PC-9 (cell line): Measurements from ENCODE around the gene TRIB2. TPM values are rescaled to one million over a fixed set of nuclear protein-coding genes. Genes with fewer than 3 reads are reported as not detected.
A peak's percentile ranks its signal among the peaks of the same experiment; 100 is the strongest.

Experiments
- BruUV-seq: library from RNA; stranded (reverse); fragments of 400-500 nt; replicated peaks from 2 replicates; lab custom pipeline; 2021; lab: Mats Ljungman, UMichigan
- CTCF ChIA-PET: fragments of 300-600 bp; sonication (Branson Sonifier 250); formaldehyde crosslinking; loops from one replicate; lab custom pipeline; 2022; ENCODE audit warnings: antibody characterized with exemption; lab: Charles Lee
- POLR2A ChIA-PET: fragments of 300-600 bp; sonication (Branson Sonifier 250); formaldehyde crosslinking; loops from one replicate; lab custom pipeline; 2022; ENCODE audit warnings: antibody characterized with exemption; ENCODE audit not compliant: unreplicated experiment; lab: Charles Lee
- DNase-seq, 2 experiments: peaks; one replicate each; pipeline versions ENCODE4 v3.0.0 to v3.0.0-alpha.2; 2015 to 2022; ENCODE audit warnings: mixed read lengths in 1 of 2
- H2AFZ ChIP-seq: fragments of 200-600 bp; sonication (generic); 2 replicates; pipeline ENCODE4 v1.8.1; 2017; ENCODE audit warnings: antibody characterized with exemption
- H3F3A ChIP-seq: fragments of 200-600 bp; sonication (generic); 2 replicates; pipeline ENCODE4 v1.8.1; 2017; ENCODE audit warnings: antibody characterized with exemption, mild to moderate bottlenecking, low read depth; ENCODE audit not compliant: insufficient read depth
- H3K27ac ChIP-seq: fragments of 200-600 bp; sonication (generic); 2 replicates; pipeline ENCODE4 v1.6.1; 2016; ENCODE audit warnings: mixed run types
- H3K27me3 ChIP-seq: fragments of 200-600 bp; sonication (generic); 2 replicates; pipeline ENCODE4 v1.6.1; 2016; ENCODE audit warnings: low read depth, mixed run types; ENCODE audit not compliant: insufficient read depth
- H3K36me3 ChIP-seq: fragments of 200-600 bp; sonication (generic); 2 replicates; pipeline ENCODE4 v1.6.1; 2016; ENCODE audit warnings: low read depth, mixed run types
- H3K4me1 ChIP-seq: fragments of 200-600 bp; sonication (generic); replicated peaks from 2 replicates; pipeline ENCODE4 v1.6.1; 2016; ENCODE audit warnings: mixed run types; ENCODE audit not compliant: insufficient read depth
- H3K4me2 ChIP-seq: fragments of 200-600 bp; sonication (generic); 2 replicates; pipeline ENCODE4 v1.6.1; 2017; ENCODE audit warnings: mixed run types
- H3K4me3 ChIP-seq: fragments of 200-600 bp; sonication (generic); 2 replicates; pipeline ENCODE4 v1.6.1; 2016; ENCODE audit warnings: mixed run types
- H3K79me2 ChIP-seq: fragments of 200-600 bp; sonication (generic); 2 replicates; pipeline ENCODE4 v1.6.1; 2017; ENCODE audit warnings: low read depth, mixed run types
- H3K9me2 ChIP-seq: fragments of 200-600 bp; sonication (generic); 2 replicates; pipeline ENCODE4 v1.8.1; 2017; ENCODE audit warnings: mild to moderate bottlenecking; ENCODE audit not compliant: insufficient read depth
- H3K9me3 ChIP-seq: fragments of 200-600 bp; sonication (generic); 2 replicates; pipeline ENCODE4 v1.8.1; 2016; ENCODE audit warnings: low read depth; ENCODE audit not compliant: insufficient read depth
- H4K20me1 ChIP-seq: fragments of 200-600 bp; sonication (generic); 2 replicates; pipeline ENCODE4 v1.8.1; 2017; ENCODE audit not compliant: insufficient read depth
- EZH2 ChIP-seq: fragments of 200-600 bp; sonication (generic); IDR thresholded peaks from 2 replicates; pipeline ENCODE4 v1.8.0; 2017; ENCODE audit warnings: antibody characterized with exemption, low read depth
- intact Hi-C: fragments of 100-400 bp; cut with micrococcal nuclease; formaldehyde crosslinking; loops from one replicate; pipeline ENCODE4 v1.10.0; 2022; ENCODE audit not compliant: unreplicated experiment
- total RNA-seq: library from RNA; stranded (reverse); gene quantifications from 2 replicates; pipeline ENCODE4 v1.2.3, GENCODE V29; 2021
- TF ChIP-seq, protein P1 (sequence below): fragments of 200-600 bp; sonication (generic); conservative IDR thresholded peaks from 2 replicates; pipeline ENCODE4 v1.6.1; 2017; ENCODE audit warnings: mixed run types, antibody characterized with exemption, mild to moderate bottlenecking, moderate library complexity

TRIB2 gene
- total RNA-seq, 1 experiment from 2014 or later: 18.9 TPM

DNA sequence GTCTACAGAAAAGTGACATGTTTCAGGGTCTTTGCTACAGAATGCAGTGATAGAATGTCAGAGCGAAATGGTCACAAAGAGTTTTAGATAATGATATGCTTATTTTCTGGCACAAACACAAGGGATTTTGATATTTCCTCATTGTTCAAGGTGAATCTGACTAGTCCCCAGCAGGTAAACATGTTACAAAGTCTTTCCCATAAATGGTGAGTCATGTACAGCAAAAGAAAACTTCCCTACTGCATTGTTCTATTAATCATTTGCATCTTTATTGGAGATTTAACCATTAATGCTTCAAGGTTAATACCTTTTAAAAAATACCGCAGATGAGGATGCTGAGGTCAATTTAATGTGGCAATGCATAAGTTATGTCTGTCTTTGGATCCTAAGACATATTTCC is 19.1 kb upstream of the TRIB2 start:
- peaks cover 33% of the 10 kb centered on the region for H3K4me1 ChIP-seq
- no peak overlapping the region for H3K4me3 ChIP-seq
- peak in 1 of 2 experiments; percentile 88 for DNase-seq
- no peaks in the 10 kb centered on the region for H4K20me1 ChIP-seq
- no peaks in the 10 kb centered on the region; the same call in 1 of the 2 replicates for H3K9me3 ChIP-seq
- H3K4me2 ChIP-seq: peak overlapping the region; percentile 21; the same call in 1 of the 2 replicates
- H3K9me2 ChIP-seq: no peaks in the 10 kb centered on the region; the same call in 1 of the 2 replicates
- no TSS peak for BruUV-seq
- TF ChIP-seq, protein P1, sequence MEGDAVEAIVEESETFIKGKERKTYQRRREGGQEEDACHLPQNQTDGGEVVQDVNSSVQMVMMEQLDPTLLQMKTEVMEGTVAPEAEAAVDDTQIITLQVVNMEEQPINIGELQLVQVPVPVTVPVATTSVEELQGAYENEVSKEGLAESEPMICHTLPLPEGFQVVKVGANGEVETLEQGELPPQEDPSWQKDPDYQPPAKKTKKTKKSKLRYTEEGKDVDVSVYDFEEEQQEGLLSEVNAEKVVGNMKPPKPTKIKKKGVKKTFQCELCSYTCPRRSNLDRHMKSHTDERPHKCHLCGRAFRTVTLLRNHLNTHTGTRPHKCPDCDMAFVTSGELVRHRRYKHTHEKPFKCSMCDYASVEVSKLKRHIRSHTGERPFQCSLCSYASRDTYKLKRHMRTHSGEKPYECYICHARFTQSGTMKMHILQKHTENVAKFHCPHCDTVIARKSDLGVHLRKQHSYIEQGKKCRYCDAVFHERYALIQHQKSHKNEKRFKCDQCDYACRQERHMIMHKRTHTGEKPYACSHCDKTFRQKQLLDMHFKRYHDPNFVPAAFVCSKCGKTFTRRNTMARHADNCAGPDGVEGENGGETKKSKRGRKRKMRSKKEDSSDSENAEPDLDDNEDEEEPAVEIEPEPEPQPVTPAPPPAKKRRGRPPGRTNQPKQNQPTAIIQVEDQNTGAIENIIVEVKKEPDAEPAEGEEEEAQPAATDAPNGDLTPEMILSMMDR: no peak
- intact Hi-C loops: no loop called here
- H3K79me2 ChIP-seq: no peaks in the 10 kb centered on the region
- peaks cover 23% of the 10 kb centered on the region for H3F3A ChIP-seq
- no peaks in the 10 kb centered on the region for H3K36me3 ChIP-seq
- H2AFZ ChIP-seq: no peak overlapping the region
- H3K27me3 ChIP-seq: no peaks in the 10 kb centered on the region
- H3K27ac ChIP-seq: peak overlapping the region; percentile 51
- ChIA-PET CTCF (no interaction called here), POLR2A (no interaction called here)

DNA sequence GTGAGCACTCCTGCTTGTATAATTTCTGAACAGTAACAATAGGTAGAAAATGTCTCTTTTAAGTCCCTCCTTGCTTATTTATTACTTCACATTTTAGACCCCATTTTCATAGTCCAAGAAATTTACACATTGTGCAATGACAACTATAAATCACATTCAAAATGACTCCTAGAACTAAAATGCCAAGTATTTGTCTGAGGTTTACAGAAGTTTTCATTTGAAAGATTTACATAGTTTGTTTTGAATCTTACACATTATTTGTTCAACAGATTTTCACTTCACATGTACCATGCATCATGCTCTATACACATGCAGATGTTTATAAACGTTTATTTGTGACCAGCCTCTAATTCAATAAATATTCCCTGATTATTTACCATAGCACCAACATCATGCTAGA is 15.7 kb upstream of the TRIB2 start:
- H2AFZ ChIP-seq: no peak overlapping the region
- no peak overlapping the region; the same call in 1 of the 2 replicates for H3K4me2 ChIP-seq
- ChIA-PET CTCF (no interaction called here), POLR2A (no interaction called here)
- peaks cover 49% of the 10 kb centered on the region for H3K4me1 ChIP-seq
- H3K9me2 ChIP-seq: no peaks in the 10 kb centered on the region
- peak overlapping the region; percentile 85; the same call in 1 of the 2 replicates for H3K27ac ChIP-seq
- no peak overlapping the region for H3K4me3 ChIP-seq
- BruUV-seq: no TSS peak
- no peaks in the 10 kb centered on the region for H3K79me2 ChIP-seq
- H3K27me3 ChIP-seq: no peaks in the 10 kb centered on the region
- H3K36me3 ChIP-seq: no peaks in the 10 kb centered on the region
- peaks cover 10% of the 10 kb centered on the region; the same call in 1 of the 2 replicates for H3K9me3 ChIP-seq
- TF ChIP-seq EZH2: no peak
- TF ChIP-seq, protein P1: no peak
- intact Hi-C loops: no loop called here
- peaks cover 34% of the 10 kb centered on the region for H3F3A ChIP-seq
- peak in 1 of 2 experiments; percentile 49 for DNase-seq
- H4K20me1 ChIP-seq: no peaks in the 10 kb centered on the region

DNA sequence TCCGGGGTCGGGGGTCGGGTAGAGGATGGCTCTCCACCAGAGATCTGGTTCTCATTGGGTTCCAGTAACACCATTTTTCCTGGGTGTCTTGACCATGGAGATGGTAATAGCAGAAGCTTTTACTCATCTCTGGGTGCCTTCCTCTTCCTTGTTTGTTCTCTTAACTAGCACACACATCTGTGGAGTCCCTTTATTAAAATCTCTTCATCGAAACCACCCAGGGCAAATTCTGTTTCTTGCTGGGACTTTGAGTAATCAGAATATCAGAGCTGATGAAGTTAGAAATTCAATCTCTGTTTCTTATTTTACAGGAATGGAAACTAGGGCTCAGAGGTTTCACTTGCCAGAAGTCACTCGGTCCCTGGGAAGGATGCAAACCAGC is 15.0 kb upstream of the TRIB2 start:
- Histone ChIP-seq H3K9me2 (no peaks in the 10 kb centered on the region), H3K36me3 (no peaks in the 10 kb centered on the region), H3K27ac (peak overlapping the region; percentile 85), H3K27me3 (no peaks in the 10 kb centered on the region), H2AFZ (no peak overlapping the region), H3K9me3 (peaks cover 13% of the 10 kb centered on the region; the same call in 1 of the 2 replicates), H3K4me2 (peak overlapping the region; percentile 42), H3K79me2 (no peaks in the 10 kb centered on the region), H4K20me1 (no peaks in the 10 kb centered on the region), H3K4me1 (peaks cover 49% of the 10 kb centered on the region), H3F3A (peaks cover 34% of the 10 kb centered on the region), H3K4me3 (no peak overlapping the region)
- no TSS peak for BruUV-seq
- peak in 1 of 2 experiments; percentile 28 for DNase-seq
- intact Hi-C loops: no loop called here
- ChIA-PET CTCF (no interaction called here), POLR2A (no interaction called here)
- TF ChIP-seq, protein P1: no peak
- no peak for TF ChIP-seq EZH2
